ENCODE measurements around the gene PPARG.

GRCh38 chr3:12446298-12446697 is 157.4 kb downstream of the PPARG start:
- TF ChIP-seq CTCF (IDR thresholded peaks at IDR 0.05; ENCODE audit: borderline replicate concordance, extremely low read depth, low read length, poor library complexity, severe bottlenecking) (no peak), EZH2 (IDR thresholded peaks at IDR 0.05; ENCODE audit: borderline replicate concordance, low read depth, low read length, severe bottlenecking) (no peak)
